GM12878 (cell line): ENCODE measurements around the gene CCDC66.

Experiments
- CTCF ChIP-seq, 3 experiments: IDR thresholded peaks in 2 of 3; conservative IDR thresholded peaks in 1 of 3; 2 replicates each; pipeline ENCODE4 v1.5.1; 2011; ENCODE audit warnings: low read depth in 3 of 3, low read length in 3 of 3, mild to moderate bottlenecking in 3 of 3, control low read depth in 2 of 3, moderate library complexity in 2 of 3, inconsistent platforms in 1 of 3, mixed read lengths in 1 of 3; ENCODE audit not compliant: control insufficient read depth in 2 of 3, insufficient read depth in 1 of 3; ENCODE audit errors: extremely low read depth in 1 of 3
- EZH2 ChIP-seq: IDR thresholded peaks from 2 replicates; pipeline ENCODE4 v1.6.1; 2012; ENCODE audit warnings: low read depth, mild to moderate bottlenecking, control low read depth, inconsistent platforms, low read length, borderline replicate concordance; ENCODE audit not compliant: control insufficient read depth
- GATAD2B ChIP-seq: fragments of 450-650 bp; conservative IDR thresholded peaks from 2 replicates; pipeline ENCODE4 v1.6.1; 2017; ENCODE audit warnings: low read depth, mild to moderate bottlenecking, moderate library complexity
- PML ChIP-seq: IDR thresholded peaks from 2 replicates; pipeline ENCODE4 v1.6.1; 2012; ENCODE audit warnings: low read length, inconsistent platforms
- POLR2AphosphoS5 ChIP-seq: IDR thresholded peaks from 2 replicates; pipeline ENCODE4 v1.6.1; 2011; ENCODE audit warnings: mild to moderate bottlenecking, low read length, inconsistent platforms
- TF ChIP-seq, protein P1 (sequence below): IDR thresholded peaks from 2 replicates; pipeline ENCODE4 v1.6.1; 2011; ENCODE audit warnings: borderline replicate concordance, low read depth, mild to moderate bottlenecking, moderate library complexity, mixed read lengths, low read length; ENCODE audit not compliant: insufficient read depth; ENCODE audit errors: extremely low read length

GRCh38 chr3:56655709-56656108 lies 98.7 kb downstream of the CCDC66 start:
- TF ChIP-seq PML (no peak), POLR2AphosphoS5 (no peak), GATAD2B (no peak), EZH2 (no peak), CTCF (IDR thresholded peaks at IDR 0.05 in 2 of 3, conservative IDR thresholded peaks at IDR 0.05 in 1 of 3; ENCODE audit: control insufficient read depth in 2 of 3, extremely low read depth in 1 of 3, insufficient read depth in 1 of 3, low read depth in 3 of 3, low read length in 3 of 3) (no peak)
- TF ChIP-seq, protein P1, sequence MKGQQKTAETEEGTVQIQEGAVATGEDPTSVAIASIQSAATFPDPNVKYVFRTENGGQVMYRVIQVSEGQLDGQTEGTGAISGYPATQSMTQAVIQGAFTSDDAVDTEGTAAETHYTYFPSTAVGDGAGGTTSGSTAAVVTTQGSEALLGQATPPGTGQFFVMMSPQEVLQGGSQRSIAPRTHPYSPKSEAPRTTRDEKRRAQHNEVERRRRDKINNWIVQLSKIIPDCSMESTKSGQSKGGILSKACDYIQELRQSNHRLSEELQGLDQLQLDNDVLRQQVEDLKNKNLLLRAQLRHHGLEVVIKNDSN = no peak
